SU-DHL-6 (cell line): ENCODE results near the gene LRRC71.

Experiments
- H2AFZ ChIP-seq: fragments of 200-600 bp; sonication (generic); 2 replicates; pipeline ENCODE4 v1.6.1; 2014; ENCODE audit warnings: low read depth, mild to moderate bottlenecking, moderate library complexity, mixed read lengths, antibody characterized with exemption, low read length; ENCODE audit not compliant: severe bottlenecking
- H3F3A ChIP-seq: fragments of 200-600 bp; shearing (Covaris generic); 2 replicates; pipeline ENCODE4 v1.6.0; 2016; ENCODE audit warnings: antibody characterized with exemption, mild to moderate bottlenecking; ENCODE audit not compliant: insufficient read depth
- H3K27ac ChIP-seq: fragments of 200-600 bp; sonication (generic); 2 replicates; pipeline ENCODE4 v1.5.1; 2016; ENCODE audit warnings: low read depth, mild to moderate bottlenecking, low read length, moderate library complexity, mixed read lengths
- H3K27me3 ChIP-seq: fragments of 200-600 bp; sonication (generic), shearing (Covaris generic); 2 replicates; pipeline ENCODE4 v1.6.0; 2014; ENCODE audit warnings: mild to moderate bottlenecking, low read length
- H3K36me3 ChIP-seq: fragments of 200-600 bp; sonication (generic); 2 replicates; pipeline ENCODE4 v1.6.1; 2014; ENCODE audit warnings: mild to moderate bottlenecking, low read length, mixed read lengths
- H3K4me2 ChIP-seq: fragments of 300-600, 200-600 bp; shearing (Covaris generic), sonication (generic); 2 replicates; pipeline ENCODE4 v1.6.0; 2014; ENCODE audit warnings: low read length, low read depth, mild to moderate bottlenecking; ENCODE audit not compliant: poor library complexity, severe bottlenecking
- H3K4me3 ChIP-seq: fragments of 200-600 bp; sonication (generic); 2 replicates; pipeline ENCODE4 v1.5.1; 2014; ENCODE audit warnings: antibody characterized with exemption, low read length, mild to moderate bottlenecking, mixed read lengths; ENCODE audit not compliant: insufficient read depth, poor library complexity, severe bottlenecking
- H3K79me2 ChIP-seq: fragments of 200-600 bp; sonication (generic); 2 replicates; pipeline ENCODE4 v1.6.1; 2014; ENCODE audit warnings: mild to moderate bottlenecking, low read length, moderate library complexity; ENCODE audit not compliant: insufficient read depth
- H3K9ac ChIP-seq: fragments of 200-600 bp; sonication (generic); 2 replicates; pipeline ENCODE4 v1.7.0; 2014; ENCODE audit warnings: mild to moderate bottlenecking, low read length
- H3K9me2 ChIP-seq: fragments of 200-600 bp; sonication (generic); replicated peaks from 2 replicates; pipeline ENCODE4 v1.6.1; 2014; ENCODE audit warnings: low read length; ENCODE audit not compliant: insufficient read depth
- H3K9me3 ChIP-seq: fragments of 200-600 bp; sonication (generic); 2 replicates; pipeline ENCODE4 v1.6.1; 2014; ENCODE audit warnings: low read length, mixed read lengths; ENCODE audit not compliant: insufficient read depth
- H4K20me1 ChIP-seq: fragments of 200-600 bp; sonication (generic); 2 replicates; pipeline ENCODE4 v1.6.1; 2014; ENCODE audit warnings: low read depth, mild to moderate bottlenecking, antibody characterized with exemption, low read length, moderate library complexity, mixed read lengths
- CTCF ChIP-seq: fragments of 200-600 bp; sonication (generic); IDR thresholded peaks from one replicate; pipeline ENCODE4 v1.5.1; 2017; ENCODE audit warnings: antibody characterized with exemption, mild to moderate bottlenecking, low read length, moderate library complexity; ENCODE audit not compliant: insufficient read depth, poor library complexity, severe bottlenecking
- EZH2phosphoT487 ChIP-seq: fragments of 200-600 bp; sonication (generic), shearing (Covaris generic); conservative IDR thresholded peaks from 2 replicates; pipeline ENCODE4 v1.6.1; 2018; ENCODE audit warnings: mild to moderate bottlenecking, antibody characterized with exemption, low read length, moderate library complexity, mixed read lengths

LRRC71 gene

GRCh38 chr1:156874572-156875340, 45.7 kb upstream of the LRRC71 start:
- Histone ChIP-seq H3K4me2 (no peak overlapping the region), H3K27ac (no peak overlapping the region), H3K36me3 (no peaks in the 10 kb centered on the region), H4K20me1 (no peaks in the 10 kb centered on the region), H3K27me3 (no peaks in the 10 kb centered on the region), H3K79me2 (no peaks in the 10 kb centered on the region), H3K9me3 (no peaks in the 10 kb centered on the region), H2AFZ (no peak overlapping the region), H3K4me3 (no peak overlapping the region), H3K9ac (no peak overlapping the region), H3K9me2 (no peaks in the 10 kb centered on the region), H3F3A (no peaks in the 10 kb centered on the region)
- TF ChIP-seq EZH2phosphoT487: no peak
- TF ChIP-seq CTCF: no peak

- H3K4me2 ChIP-seq: no peak overlapping the region
- H4K20me1 ChIP-seq: no peaks in the 10 kb centered on the region
- no peaks in the 10 kb centered on the region for H3K36me3 ChIP-seq
- no peaks in the 10 kb centered on the region for H3K27me3 ChIP-seq
- H2AFZ ChIP-seq: no peak overlapping the region
- no peaks in the 10 kb centered on the region for H3K9me3 ChIP-seq
- no peak overlapping the region for H3K9ac ChIP-seq
- H3K27ac ChIP-seq: no peak overlapping the region
- no peak for TF ChIP-seq CTCF
- no peak for TF ChIP-seq EZH2phosphoT487
- H3K79me2 ChIP-seq: no peaks in the 10 kb centered on the region
- no peak overlapping the region for H3K4me3 ChIP-seq
- no peaks in the 10 kb centered on the region for H3F3A ChIP-seq
- no peaks in the 10 kb centered on the region for H3K9me2 ChIP-seq
These were observed 45.2 kb upstream of the LRRC71 start for GRCh38 chr1:156875341-156875615.

- Histone ChIP-seq H3K4me3 (no peak overlapping the region), H3K36me3 (no peaks in the 10 kb centered on the region), H3K27ac (no peak overlapping the region), H3K79me2 (no peaks in the 10 kb centered on the region), H3K9ac (no peak overlapping the region), H4K20me1 (no peaks in the 10 kb centered on the region), H3K27me3 (no peaks in the 10 kb centered on the region), H3F3A (no peaks in the 10 kb centered on the region), H3K4me2 (no peak overlapping the region), H2AFZ (no peak overlapping the region), H3K9me3 (no peaks in the 10 kb centered on the region), H3K9me2 (no peaks in the 10 kb centered on the region)
- TF ChIP-seq CTCF (no peak), EZH2phosphoT487 (no peak)
These were observed 44.2 kb upstream of the LRRC71 start for GRCh38 chr1:156876281-156876680.
